Lung microvascular endothelial cell (primary cell): ENCODE results near the gene ENO2. TPM values are rescaled to one million over a fixed set of nuclear protein-coding genes. Genes with fewer than 3 reads are reported as not detected.

Experiments
- DNase-seq, 2 donors: peaks; one replicate each; pipeline versions ENCODE4 v3.0.0 to v3.0.0-alpha.2; 2010; ENCODE audit warnings: low read depth in 2 of 2
- total RNA-seq: library from RNA; depleted of rRNA; stranded (reverse); fragments of >200 nt; gene quantifications from 2 replicates; pipeline ENCODE4 v1.2.1, GENCODE V29; 2014

The ENO2 gene
- total RNA-seq, 1 donor from 2014 or later, result 0.99 TPM

- DNase-seq, result no peak
Observed at GRCh38 chr12:6912164-6912935, 2.0 kb upstream of the ENO2 start.

GRCh38 chr12:6914947-6915788 lies 788 bp downstream of the ENO2 start:
- no peak for DNase-seq

GRCh38 chr12:6915789-6916285 lies 1.5 kb downstream of the ENO2 start:
- no peak for DNase-seq

GRCh38 chr12:6916426-6917200 lies 2.2 kb downstream of the ENO2 start:
- DNase-seq, result no peak

- DNase-seq, result peak in 1 of 2 donors; percentile 42
Observed at GRCh38 chr12:6917491-6918231, 3.3 kb downstream of the ENO2 start.

- DNase-seq, result no peak
Observed at GRCh38 chr12:6919588-6919987, 5.2 kb downstream of the ENO2 start.

GRCh38 chr12:6921539-6921938 lies 7.2 kb downstream of the ENO2 start:
- no peak for DNase-seq

GRCh38 chr12:6921996-6922946 lies 7.9 kb downstream of the ENO2 start:
- no peak for DNase-seq

GRCh38 chr12:6923003-6923732 lies 8.8 kb downstream of the ENO2 start:
- no peak for DNase-seq

GRCh38 chr12:6923851-6924250 lies 9.5 kb downstream of the ENO2 start:
- DNase-seq, result no peak

- DNase-seq, result peak in 1 of 2 donors; percentile 29
Observed at GRCh38 chr12:6925239-6925539, 10.8 kb downstream of the ENO2 start.

- DNase-seq, result peak in 1 of 2 donors; percentile 87
Observed at GRCh38 chr12:6925540-6926279, 11.3 kb downstream of the ENO2 start.

GRCh38 chr12:6927379-6928021 lies 13.1 kb downstream of the ENO2 start, which contains the start of gene ATN1:
TSS of gene ATN1 (plus strand) at chr12:6927959. CDS start at chr12:6934002, 6,043 bp downstream.
- DNase-seq, result peak; percentile 72 to 76

GRCh38 chr12:6928022-6928702 lies 13.8 kb downstream of the ENO2 start:
- no peak for DNase-seq

- no peak for DNase-seq
Observed at GRCh38 chr12:6928703-6929407, 14.5 kb downstream of the ENO2 start.
